ENCODE measurements around the gene CD84. TPM values are rescaled to one million over a fixed set of nuclear protein-coding genes. Genes with fewer than 3 reads are reported as not detected.

CD84 gene
- polyA plus RNA-seq, 1 of the 3 experiments (the other 2 are of a cell fraction): not detected

DNA sequence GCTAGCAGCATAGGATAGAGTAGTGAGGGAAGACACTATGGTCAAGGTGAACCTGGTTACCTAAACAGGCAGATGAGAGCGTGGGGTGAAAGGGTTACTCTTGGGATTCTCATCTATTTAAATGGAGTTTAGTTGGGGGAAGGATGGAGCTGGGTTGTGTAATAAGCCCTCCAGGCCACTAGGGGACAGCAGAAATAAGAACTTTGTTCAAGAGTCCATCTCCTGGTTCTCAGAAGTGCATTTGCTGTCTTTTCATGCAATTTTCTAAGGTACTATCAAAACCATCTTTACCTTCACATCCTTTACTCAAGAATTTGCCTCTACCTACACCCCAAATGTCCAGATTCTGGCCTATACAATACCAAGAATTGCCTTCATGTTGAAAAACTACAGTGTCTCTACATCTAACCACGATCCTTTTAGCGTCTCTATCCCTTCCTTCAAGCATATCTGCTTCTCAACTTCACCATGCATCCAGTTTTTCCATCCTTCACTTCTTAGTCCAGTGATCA, 39.5 kb upstream of the CD84 start (continued):
- TF ChIP-seq, protein P1, sequence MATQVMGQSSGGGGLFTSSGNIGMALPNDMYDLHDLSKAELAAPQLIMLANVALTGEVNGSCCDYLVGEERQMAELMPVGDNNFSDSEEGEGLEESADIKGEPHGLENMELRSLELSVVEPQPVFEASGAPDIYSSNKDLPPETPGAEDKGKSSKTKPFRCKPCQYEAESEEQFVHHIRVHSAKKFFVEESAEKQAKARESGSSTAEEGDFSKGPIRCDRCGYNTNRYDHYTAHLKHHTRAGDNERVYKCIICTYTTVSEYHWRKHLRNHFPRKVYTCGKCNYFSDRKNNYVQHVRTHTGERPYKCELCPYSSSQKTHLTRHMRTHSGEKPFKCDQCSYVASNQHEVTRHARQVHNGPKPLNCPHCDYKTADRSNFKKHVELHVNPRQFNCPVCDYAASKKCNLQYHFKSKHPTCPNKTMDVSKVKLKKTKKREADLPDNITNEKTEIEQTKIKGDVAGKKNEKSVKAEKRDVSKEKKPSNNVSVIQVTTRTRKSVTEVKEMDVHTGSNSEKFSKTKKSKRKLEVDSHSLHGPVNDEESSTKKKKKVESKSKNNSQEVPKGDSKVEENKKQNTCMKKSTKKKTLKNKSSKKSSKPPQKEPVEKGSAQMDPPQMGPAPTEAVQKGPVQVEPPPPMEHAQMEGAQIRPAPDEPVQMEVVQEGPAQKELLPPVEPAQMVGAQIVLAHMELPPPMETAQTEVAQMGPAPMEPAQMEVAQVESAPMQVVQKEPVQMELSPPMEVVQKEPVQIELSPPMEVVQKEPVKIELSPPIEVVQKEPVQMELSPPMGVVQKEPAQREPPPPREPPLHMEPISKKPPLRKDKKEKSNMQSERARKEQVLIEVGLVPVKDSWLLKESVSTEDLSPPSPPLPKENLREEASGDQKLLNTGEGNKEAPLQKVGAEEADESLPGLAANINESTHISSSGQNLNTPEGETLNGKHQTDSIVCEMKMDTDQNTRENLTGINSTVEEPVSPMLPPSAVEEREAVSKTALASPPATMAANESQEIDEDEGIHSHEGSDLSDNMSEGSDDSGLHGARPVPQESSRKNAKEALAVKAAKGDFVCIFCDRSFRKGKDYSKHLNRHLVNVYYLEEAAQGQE (IDR thresholded peaks at IDR 0.05; ENCODE audit: low read depth, low read length): no peak
- no peak for TF ChIP-seq FOXM1 (IDR thresholded peaks at IDR 0.05; ENCODE audit: low read depth)

DNA sequence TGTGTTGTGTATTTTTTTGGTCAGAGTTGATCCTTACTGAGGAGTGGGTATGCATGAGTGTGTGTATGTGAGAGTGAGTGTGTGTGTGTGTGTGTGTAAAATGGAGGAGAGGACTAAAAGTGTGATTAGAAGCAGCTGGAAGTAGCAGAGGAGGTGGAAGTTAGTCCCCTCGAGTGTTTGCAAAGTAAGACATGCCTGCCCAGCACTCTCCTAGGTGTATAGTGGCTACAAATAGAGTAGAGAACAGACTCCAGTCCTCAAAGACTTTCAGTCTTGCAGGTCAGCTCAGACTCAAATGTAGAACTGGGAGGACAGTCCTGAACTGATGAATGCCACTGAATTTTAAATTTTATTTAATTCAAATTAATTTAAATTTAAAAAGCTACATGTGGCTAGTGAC, 39.0 kb upstream of the CD84 start:
- Histone ChIP-seq H3K27ac (ENCODE audit: low read depth in 2 of 2, low read length in 1 of 2) (no peak overlapping the region), H3K79me2 (ENCODE audit: insufficient read depth) (no peaks in the 10 kb centered on the region), H3F3A (replicated peaks; ENCODE audit: insufficient read depth) (no peaks in the 10 kb centered on the region), H3K9me2 (no peaks in the 10 kb centered on the region), H3K9ac (no peak overlapping the region), H3K4me1 (ENCODE audit: control insufficient read depth in 1 of 2, insufficient read depth in 2 of 2, low read depth in 1 of 2, low read length in 1 of 2) (no peaks in the 10 kb centered on the region), H3K9me3 (no peaks in the 10 kb centered on the region), H4K20me1 (ENCODE audit: insufficient read depth) (no peaks in the 10 kb centered on the region), H3K36me3 (replicated peaks in 1 of 2; ENCODE audit: control insufficient read depth in 1 of 2, insufficient read depth in 2 of 2, low read length in 1 of 2) (no peaks in the 10 kb centered on the region), H3K4me2 (no peak overlapping the region), H3K27me3 (ENCODE audit: insufficient read depth) (peaks cover 14% of the 10 kb centered on the region; the same call in 1 of the 2 replicates), H3K4me3 (ENCODE audit: low read depth in 2 of 2, low read length in 1 of 2) (no peak overlapping the region), H2AFZ (ENCODE audit: low read depth) (no peak overlapping the region)
- ChIA-PET CTCF (interaction anchor here (0.9 to 1.5 kb wide), 3 partner anchors 12 to 60 kb away, joined by 3 to 6 read pairs (median 3); no protein-coding TSS in a partner anchor), POLR2A (no interaction called here)
- no peak for DNase-seq
- TF ChIP-seq CHD2 (IDR thresholded peaks at IDR 0.05; ENCODE audit: low read length, partially characterized antibody): no peak
- no peak for TF ChIP-seq TEAD4 (IDR thresholded peaks at IDR 0.05; ENCODE audit: borderline replicate concordance, insufficient read depth)
- no peak for TF ChIP-seq SIN3A (IDR thresholded peaks at IDR 0.05; ENCODE audit: borderline replicate concordance, low read depth, low read length)
- no peak for TF ChIP-seq FOXM1 (IDR thresholded peaks at IDR 0.05; ENCODE audit: low read depth)
- no peak for TF ChIP-seq JUND (IDR thresholded peaks at IDR 0.05)
- TF ChIP-seq FOSL2 (IDR thresholded peaks at IDR 0.05; ENCODE audit: borderline replicate concordance, low read depth): no peak
- TF ChIP-seq RFX5 (IDR thresholded peaks at IDR 0.05; ENCODE audit: low read length): no peak
- TF ChIP-seq, protein P2, sequence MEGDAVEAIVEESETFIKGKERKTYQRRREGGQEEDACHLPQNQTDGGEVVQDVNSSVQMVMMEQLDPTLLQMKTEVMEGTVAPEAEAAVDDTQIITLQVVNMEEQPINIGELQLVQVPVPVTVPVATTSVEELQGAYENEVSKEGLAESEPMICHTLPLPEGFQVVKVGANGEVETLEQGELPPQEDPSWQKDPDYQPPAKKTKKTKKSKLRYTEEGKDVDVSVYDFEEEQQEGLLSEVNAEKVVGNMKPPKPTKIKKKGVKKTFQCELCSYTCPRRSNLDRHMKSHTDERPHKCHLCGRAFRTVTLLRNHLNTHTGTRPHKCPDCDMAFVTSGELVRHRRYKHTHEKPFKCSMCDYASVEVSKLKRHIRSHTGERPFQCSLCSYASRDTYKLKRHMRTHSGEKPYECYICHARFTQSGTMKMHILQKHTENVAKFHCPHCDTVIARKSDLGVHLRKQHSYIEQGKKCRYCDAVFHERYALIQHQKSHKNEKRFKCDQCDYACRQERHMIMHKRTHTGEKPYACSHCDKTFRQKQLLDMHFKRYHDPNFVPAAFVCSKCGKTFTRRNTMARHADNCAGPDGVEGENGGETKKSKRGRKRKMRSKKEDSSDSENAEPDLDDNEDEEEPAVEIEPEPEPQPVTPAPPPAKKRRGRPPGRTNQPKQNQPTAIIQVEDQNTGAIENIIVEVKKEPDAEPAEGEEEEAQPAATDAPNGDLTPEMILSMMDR (IDR thresholded peaks at IDR 0.05): no peak
- TF ChIP-seq, protein P3, sequence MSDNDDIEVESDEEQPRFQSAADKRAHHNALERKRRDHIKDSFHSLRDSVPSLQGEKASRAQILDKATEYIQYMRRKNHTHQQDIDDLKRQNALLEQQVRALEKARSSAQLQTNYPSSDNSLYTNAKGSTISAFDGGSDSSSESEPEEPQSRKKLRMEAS (IDR thresholded peaks at IDR 0.05; ENCODE audit: low read depth): no peak
- TF ChIP-seq NRF1 (IDR thresholded peaks at IDR 0.05; ENCODE audit: low read depth, low read length): no peak
- no peak for TF ChIP-seq SMC3 (IDR thresholded peaks at IDR 0.05; ENCODE audit: low read depth, low read length)
- TF ChIP-seq GABPA (IDR thresholded peaks at IDR 0.05; ENCODE audit: low read depth): no peak
- TF ChIP-seq, protein P1 (IDR thresholded peaks at IDR 0.05; ENCODE audit: low read depth, low read length): no peak
- TF ChIP-seq FOXJ3 (CRISPR knock-in tag; IDR thresholded peaks at IDR 0.05): no peak
- TF ChIP-seq, protein P4, sequence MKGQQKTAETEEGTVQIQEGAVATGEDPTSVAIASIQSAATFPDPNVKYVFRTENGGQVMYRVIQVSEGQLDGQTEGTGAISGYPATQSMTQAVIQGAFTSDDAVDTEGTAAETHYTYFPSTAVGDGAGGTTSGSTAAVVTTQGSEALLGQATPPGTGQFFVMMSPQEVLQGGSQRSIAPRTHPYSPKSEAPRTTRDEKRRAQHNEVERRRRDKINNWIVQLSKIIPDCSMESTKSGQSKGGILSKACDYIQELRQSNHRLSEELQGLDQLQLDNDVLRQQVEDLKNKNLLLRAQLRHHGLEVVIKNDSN (IDR thresholded peaks at IDR 0.05; ENCODE audit: borderline replicate concordance, low read depth): no peak
- TF ChIP-seq, protein P5, sequence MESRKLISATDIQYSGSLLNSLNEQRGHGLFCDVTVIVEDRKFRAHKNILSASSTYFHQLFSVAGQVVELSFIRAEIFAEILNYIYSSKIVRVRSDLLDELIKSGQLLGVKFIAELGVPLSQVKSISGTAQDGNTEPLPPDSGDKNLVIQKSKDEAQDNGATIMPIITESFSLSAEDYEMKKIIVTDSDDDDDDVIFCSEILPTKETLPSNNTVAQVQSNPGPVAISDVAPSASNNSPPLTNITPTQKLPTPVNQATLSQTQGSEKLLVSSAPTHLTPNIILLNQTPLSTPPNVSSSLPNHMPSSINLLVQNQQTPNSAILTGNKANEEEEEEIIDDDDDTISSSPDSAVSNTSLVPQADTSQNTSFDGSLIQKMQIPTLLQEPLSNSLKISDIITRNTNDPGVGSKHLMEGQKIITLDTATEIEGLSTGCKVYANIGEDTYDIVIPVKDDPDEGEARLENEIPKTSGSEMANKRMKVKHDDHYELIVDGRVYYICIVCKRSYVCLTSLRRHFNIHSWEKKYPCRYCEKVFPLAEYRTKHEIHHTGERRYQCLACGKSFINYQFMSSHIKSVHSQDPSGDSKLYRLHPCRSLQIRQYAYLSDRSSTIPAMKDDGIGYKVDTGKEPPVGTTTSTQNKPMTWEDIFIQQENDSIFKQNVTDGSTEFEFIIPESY (IDR thresholded peaks at IDR 0.05; ENCODE audit: borderline replicate concordance, low read depth): no peak
- TF ChIP-seq, protein P6, sequence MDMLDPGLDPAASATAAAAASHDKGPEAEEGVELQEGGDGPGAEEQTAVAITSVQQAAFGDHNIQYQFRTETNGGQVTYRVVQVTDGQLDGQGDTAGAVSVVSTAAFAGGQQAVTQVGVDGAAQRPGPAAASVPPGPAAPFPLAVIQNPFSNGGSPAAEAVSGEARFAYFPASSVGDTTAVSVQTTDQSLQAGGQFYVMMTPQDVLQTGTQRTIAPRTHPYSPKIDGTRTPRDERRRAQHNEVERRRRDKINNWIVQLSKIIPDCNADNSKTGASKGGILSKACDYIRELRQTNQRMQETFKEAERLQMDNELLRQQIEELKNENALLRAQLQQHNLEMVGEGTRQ (IDR thresholded peaks at IDR 0.05; ENCODE audit: borderline replicate concordance, low read depth, low read length): no peak
- 4% methylated on average over 1 of the region's 1 CpG for WGBS (ENCODE audit: low lambda C conversion rate)
